Panc1 (cell line): ENCODE results near the gene FCRL2.

ENCODE experiments used
- CTCF ChIP-seq: fragments of 450-650 bp; IDR thresholded peaks from 2 replicates; pipeline ENCODE4 v1.5.1; 2017; ENCODE audit warnings: mild to moderate bottlenecking
- POLR2AphosphoS5 ChIP-seq: IDR thresholded peaks from 2 replicates; pipeline ENCODE4 v1.6.1; 2012; ENCODE audit warnings: mild to moderate bottlenecking, low read depth, low read length, moderate library complexity
- REST ChIP-seq, 2 experiments: IDR thresholded peaks; 2 replicates each; pipeline ENCODE4 v1.6.1; 2011 to 2012; ENCODE audit warnings: low read depth in 2 of 2, control low read depth in 1 of 2, low read length in 1 of 2, mild to moderate bottlenecking in 1 of 2, moderate library complexity in 1 of 2; ENCODE audit not compliant: insufficient read depth in 1 of 2
- TCF7L2 ChIP-seq: IDR thresholded peaks from 2 replicates; pipeline ENCODE4 v1.6.1; 2011; ENCODE audit warnings: mild to moderate bottlenecking, low read depth, low read length, inconsistent platforms

GRCh38 chr1:157806431-157807149 lies 29.7 kb upstream of the FCRL2 start:
- TF ChIP-seq CTCF: no peak
- no peak for TF ChIP-seq POLR2AphosphoS5
- TF ChIP-seq TCF7L2: no peak
- no peak for TF ChIP-seq REST (IDR thresholded peaks at IDR 0.05; ENCODE audit: insufficient read depth in 1 of 2, low read depth in 2 of 2, low read length in 1 of 2)
